Activated CD8-positive, alpha-beta memory T cell treated with anti-CD3 and anti-CD28 coated beads, Interleukin-2, amount 50 U/mL, for 24 hours (primary cell): Measurements from ENCODE around the gene VPS52.
"Not testable (repeated sequence)": the region's sequence is repeated elsewhere in the genome, so short reads cannot be mapped to it uniquely, and the experiment has no call there.

Source experiments
- DNase-seq: peaks from one replicate; pipeline ENCODE4 v3.0.0-alpha.2; 2020; ENCODE audit errors: extremely low read depth

VPS52 gene

DNA sequence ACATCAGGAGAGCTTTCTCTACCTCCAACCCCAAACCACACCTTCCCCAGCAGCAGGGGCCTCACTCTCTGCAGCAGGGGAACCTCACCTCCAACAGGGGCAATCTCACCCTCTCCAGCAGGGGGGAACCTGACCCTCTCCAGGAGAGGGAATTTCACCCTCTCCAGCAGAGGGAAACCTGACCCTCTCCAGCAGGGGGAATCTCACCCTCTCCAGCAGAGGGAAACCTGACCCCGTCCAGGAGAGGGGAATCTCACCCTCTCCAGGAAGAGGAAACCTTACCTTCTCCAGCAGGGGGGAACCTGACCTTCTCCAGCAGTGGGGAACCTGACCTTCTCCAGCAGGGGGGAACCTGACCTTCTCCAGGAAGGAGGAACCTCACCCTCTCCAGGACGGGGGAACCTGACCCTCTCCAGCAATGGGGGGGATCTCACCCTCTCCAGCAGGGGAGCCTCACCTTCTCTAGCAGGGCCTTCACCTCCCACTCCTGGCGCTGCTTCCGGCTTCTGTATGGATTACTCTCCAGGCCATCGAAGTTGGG lies 8.4 kb upstream of the VPS52 start:
- no peak for DNase-seq

DNA sequence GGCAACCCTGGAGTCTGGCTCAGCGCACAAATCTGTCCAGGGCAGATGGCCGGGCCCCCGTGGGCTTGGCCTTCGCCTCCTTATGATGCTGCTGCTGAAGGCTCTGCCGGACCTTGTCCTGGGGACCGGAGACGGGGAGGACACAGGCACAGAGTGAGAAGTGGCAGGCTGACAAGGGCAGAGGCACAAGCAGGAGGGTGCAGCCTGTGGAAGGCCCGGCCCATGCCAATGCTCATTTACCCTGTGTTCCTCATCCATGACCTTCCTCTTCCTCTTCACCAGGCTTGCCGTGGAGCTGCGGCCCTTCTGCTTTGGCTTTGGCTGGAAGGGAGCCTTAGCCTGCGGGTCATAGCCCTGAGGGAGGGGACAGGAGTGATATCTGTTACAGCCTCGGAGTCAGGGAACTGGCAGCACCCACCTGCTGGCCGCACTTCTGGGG lies 7.6 kb upstream of the VPS52 start:
- DNase-seq, result no peak

DNA sequence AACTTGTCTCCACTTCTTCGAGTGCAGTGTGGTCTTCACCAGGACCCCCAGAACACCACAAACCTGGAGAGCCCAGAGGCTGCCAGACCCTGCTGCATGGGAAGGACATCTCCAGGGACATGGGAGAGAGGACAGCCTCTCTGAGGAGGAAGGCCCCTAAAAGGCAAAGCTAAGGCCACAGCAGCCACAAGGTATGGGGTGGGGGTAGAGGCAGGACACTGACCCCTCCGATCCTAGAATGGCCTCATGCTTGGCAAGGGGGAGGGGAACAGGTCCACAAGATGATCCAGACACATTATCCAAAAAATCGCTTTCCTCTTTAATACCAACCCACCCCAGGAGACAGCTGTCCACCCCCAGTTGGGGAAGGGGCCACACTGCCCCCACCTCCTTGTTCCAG lies 7.1 kb upstream of the VPS52 start:
- no peak for DNase-seq

DNA sequence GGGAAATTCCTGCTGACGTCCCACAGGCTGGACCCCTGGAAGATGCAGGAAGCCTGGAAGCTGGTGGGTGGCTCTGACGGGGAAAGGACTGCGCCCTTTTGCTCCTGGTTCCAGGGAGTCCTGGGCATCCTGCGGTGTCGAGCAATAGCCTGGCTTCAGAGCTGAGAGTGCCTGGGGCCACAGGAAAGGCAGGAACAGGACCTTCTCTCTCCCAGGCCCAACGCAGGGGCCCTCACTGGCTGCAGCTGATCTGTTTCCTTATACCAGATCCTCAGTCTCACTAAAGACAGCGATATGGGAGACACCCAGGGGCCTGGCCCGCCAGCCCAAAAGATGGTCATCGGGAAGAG lies 6.7 kb upstream of the VPS52 start:
- DNase-seq, result no peak

DNA sequence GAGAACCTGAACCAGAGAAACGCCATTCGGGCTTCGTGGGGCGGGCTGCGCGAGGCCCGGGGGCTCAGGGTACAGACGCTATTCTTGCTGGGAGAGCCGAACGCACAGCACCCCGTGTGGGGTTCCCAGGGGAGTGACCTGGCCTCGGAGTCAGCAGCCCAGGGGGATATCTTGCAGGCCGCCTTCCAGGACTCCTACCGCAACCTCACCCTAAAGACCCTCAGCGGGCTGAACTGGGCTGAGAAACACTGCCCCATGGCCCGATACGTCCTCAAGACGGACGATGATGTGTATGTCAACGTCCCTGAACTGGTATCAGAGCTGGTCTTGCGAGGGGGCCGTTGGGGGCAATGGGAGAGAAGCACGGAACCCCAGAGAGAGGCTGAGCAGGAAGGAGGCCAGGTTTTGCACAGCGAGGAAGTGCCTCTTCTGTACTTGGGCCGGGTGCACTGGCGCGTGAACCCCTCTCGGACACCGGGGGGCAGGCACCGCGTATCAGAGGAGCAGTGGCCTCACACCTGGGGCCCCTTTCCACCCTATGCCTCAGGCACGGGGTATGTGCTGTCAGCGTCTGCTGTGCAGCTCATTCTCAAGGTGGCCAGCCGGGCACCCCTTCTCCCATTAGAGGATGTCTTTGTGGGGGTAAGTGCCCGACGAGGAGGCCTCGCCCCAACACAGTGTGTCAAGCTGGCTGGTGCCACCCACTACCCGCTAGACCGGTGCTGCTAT lies 6.2 kb upstream of the VPS52 start:
- no peak for DNase-seq

DNA sequence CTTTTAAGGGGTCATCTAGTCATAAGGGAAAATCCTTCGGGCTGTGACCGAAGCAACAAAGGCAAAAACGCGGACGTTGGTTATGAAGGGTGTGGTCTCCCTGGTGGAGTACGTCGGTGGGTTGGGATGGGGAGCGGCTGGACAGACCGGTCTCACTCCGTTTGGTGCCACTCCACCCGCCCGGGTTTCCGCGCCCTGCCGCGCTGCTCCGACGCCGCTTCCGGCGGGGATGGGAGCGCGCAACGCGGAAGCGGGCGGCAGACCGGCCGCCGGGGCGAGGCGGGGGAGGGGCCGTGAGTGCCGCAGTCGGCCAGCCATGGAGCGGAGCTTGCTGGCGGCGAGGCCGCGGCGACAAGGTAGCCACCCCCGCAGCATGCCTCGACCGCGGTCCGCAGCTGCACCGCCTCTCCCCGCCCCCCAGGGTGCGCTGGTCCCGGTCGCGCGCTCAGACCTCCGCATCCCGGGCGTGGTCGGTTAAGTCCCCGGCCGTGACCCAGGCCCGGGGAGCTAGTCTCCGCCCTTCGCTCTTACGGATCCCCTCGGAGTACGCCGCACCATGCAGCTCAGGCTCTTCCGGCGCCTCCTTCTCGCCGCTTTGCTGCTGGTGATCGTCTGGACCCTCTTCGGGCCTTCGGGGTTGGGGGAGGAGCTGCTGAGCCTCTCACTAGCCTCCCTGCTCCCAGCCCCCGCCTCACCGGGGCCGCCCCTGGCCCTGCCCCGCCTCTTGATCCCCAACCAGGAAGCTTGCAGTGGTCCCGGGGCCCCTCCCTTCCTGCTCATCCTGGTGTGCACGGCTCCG lies 5.4 kb upstream of the VPS52 start, which contains the start of gene B3GALT4:
B3GALT4 (plus strand) TSS at position 260 of the 799 bp plus-strand sequence; CDS start at position 557, 297 bp downstream.
- DNase-seq, result no peak

DNA sequence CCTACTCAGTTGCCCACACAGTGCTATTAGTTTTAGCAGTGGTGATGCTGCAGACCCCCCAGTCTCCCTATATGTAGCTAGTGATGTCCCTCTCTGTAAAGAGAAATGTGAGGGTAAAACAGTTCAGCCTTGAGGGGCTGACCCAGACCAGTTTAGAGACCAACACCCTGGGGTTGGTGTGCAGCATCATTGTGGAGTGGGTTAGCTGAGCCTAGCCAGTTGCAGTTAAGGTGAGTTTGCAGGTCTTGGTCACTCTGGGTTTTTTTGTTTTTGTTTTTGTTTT lies 4.8 kb upstream of the VPS52 start:
- DNase-seq, result no peak

DNA sequence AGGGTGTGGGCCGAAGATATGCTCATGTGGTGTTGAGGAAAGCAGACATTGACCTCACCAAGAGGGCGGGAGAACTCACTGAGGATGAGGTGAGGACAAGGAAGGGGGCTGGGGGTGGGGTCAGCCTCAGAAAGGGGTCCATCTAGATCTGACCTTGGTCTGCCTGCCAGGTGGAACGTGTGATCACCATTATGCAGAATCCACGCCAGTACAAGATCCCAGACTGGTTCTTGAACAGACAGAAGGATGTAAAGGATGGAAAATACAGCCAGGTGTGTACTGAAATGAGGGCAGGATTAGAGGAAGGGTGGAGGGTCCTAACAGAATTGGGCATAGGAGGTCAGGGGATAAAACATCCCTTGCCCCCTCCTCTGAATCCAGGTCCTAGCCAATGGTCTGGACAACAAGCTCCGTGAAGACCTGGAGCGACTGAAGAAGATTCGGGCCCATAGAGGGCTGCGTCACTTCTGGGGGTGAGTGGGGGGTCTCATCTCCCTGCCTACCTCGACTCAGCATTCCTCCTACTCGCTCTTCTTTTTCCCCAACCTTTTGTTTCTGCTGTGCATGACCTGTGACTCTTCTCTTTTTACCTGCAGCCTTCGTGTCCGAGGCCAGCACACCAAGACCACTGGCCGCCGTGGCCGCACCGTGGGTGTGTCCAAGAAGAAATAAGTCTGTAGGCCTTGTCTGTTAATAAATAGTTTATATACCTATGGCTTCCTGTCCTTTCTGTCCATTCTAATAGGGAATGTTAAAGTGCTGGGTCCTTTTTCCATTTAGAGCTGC lies 4.3 kb upstream of the VPS52 start:
- DNase-seq, result not testable (repeated sequence)

DNA sequence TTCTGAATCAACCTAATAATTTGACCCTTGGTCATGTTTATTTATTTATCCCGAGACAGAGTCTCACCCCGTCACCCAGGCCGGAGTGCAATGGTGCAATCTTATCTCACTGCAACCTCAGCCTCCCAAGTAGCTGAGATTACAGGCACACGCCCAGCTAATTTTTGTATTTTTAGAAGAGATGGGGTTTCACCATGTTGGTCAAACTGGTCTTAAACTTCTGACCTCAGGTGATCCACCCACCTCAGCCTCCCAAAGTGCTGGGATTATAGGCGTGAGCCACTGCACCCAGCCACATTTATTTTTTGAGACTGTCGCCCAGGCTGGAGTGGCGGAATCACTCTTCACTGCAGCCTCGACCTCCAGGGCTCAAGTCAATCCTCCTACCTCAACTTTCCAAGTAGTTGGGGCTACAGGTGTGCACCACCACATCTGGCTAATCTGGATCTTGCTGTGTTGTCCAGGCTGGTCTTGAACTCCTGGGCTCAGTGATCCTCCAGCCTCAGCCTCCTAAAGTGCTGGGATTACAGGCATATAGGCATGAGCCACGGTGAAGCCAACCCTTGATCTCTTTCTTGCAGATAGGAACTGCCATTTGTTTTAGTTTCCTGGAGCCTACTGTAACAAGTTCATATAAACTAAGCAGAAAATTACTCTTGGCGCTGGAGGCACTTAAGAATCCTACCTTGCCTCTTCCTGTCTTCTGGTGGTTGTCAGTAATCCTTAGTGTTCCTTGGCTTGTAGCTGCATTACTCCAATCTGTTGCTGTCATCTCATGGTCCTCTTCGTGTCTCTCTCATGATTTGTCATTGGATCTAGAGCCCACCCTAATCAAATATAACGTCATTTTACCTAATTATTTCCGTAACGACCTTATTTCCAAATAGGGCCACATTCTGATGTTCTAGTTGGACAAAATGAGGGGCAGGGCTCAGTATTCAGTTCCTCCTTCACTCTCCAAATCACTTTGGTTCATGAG lies 2.5 kb upstream of the VPS52 start:
- DNase-seq, result no peak

DNA sequence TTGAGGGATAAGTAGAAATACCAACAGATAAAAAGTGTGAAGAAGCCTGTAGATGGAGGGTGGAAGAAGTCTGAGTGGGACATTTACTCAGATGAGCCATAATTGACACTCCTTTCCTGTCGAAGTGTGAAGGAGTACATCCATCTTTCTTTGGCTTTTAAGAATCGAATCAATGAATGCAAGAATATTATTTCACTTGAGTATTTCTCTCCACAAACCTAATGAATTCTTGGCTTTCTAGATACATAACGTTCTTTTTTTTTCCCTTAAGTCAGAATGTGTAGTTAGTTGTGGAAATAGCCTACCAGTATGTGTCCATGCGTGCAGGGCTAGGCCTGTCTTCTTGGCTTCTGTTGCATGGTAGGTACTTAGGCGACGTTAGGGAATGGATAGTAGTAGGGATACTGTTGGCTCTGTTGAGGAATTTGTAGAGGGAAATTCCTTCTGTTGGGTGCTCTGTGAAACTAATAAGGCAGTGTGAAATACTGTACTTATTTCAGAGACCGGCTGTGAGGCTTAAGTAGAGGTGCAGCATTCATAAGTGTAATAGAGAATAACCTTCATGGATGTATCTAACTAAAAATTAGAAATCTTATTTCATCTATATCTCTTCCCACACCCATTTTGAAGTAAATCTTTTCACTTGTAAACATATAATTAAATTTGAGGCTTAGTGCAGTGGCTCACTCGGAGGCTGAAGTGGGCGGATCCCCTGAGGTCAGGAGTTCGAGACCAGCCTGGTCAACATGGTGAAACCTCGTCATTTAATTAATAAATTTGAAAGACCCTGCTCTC lies 1.6 kb upstream of the VPS52 start:
- no peak for DNase-seq

DNA sequence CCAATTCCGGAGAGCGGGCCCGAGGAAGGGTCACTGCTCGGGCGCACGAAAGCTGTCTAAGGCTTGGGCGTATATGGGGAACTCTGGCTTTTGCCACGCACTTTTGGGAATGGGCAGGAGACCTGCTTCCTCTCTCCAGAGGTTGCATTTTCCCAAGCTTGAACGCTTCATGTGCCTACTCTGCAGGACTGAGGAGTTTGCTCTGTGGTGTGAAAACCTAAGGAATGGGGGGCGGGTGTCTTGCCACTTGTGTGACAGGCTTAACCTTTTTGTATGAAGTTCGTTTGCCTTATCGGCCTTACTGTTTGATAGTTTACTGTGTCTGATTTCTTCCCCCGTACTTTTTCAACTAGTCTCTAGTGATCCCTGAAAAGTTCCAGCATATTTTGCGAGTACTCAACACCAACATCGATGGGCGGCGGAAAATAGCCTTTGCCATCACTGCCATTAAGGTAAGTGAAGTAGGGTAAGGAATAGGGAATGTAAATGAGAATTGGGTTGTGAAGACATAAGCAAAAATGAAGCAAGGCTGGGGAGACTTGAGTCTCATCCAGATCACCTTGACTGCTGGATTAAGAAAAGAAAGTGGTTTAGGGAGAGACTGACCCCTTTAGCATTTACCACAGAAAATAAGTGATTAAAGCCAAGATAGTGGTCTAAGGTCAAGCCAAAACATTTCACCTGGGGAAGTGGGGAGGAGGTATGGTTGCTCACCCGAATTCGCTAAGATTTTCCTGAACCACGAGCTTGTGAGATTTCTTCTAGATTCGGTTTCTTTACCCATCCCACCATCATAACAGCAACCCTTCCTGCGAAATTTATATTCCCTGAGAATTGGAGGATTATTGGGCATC lies 826 bp upstream of the VPS52 start:
- DNase-seq, result no peak

DNA sequence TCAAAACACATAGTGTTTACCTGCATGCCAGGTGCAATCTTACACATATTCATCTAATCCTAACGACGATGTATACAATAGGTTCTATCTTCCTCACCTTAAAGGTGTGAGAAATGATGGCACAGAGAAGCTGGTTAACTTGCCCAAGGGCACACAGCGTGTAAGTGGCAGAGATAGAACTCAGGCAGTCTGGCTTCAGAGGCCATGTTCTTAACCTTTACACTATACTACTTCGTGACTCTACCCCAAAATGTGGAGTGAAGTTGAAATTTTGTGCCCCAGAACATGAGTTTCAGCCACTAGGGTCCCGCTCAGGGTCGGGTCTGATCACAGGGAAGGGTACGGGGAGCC lies 584 bp downstream of the VPS52 start:
- no peak for DNase-seq

DNA sequence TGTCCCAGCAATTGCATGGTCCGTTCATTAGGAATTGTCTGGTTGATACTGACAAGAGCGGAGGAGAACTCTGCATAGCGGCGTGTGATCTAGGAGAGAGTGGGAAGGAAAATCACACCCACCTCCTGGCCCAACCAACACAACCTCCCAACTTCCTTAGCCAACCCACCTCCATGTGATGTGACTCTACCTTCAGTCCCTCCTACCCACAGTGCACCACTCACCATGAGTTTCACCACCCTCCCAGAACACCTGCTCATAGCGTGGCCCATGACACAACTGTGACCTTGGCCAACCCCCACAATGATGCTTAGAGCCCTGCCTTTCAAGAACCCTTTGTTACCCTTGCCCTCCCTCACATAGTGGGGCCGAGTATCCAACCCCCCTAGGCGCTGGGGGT lies 7.7 kb downstream of the VPS52 start:
- DNase-seq, result no peak

DNA sequence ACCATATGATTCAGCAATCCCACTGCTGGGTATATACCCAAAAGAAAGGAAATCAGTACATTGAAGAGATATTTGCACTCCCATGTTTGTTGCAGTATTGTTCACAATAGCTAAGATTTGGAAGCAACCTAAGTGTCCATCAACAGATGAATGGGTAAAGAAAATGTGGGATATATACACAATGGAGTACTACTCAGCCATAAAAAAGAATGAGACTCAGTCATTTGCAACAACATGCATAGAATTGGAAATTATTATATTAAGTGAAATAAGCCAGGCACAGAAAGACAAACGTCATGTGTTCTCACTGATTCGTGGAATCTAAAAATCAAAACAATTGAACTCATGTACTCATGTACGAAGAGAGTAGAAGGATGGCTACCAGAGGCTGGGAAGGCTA lies 9.2 kb downstream of the VPS52 start:
- DNase-seq, result not testable (repeated sequence)

DNA sequence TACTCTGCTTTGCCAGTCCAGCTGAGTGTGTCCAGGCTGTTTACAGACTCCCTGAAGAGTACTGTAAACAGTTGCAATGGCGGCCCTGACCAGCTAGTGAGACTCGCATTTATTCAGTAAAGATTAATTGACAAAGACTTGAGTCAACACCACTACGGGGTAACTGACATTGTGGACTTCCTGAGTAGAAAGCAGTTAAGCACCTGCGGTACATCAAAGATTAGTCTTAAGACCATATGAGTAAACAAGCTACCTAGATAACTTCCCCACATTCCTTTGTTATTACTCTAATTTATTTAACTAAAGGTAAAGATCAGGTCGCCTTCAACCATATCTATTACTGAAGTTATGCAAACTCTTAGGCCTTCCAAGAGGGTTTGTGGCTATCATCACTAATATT lies 12.6 kb downstream of the VPS52 start:
- no peak for DNase-seq

DNA sequence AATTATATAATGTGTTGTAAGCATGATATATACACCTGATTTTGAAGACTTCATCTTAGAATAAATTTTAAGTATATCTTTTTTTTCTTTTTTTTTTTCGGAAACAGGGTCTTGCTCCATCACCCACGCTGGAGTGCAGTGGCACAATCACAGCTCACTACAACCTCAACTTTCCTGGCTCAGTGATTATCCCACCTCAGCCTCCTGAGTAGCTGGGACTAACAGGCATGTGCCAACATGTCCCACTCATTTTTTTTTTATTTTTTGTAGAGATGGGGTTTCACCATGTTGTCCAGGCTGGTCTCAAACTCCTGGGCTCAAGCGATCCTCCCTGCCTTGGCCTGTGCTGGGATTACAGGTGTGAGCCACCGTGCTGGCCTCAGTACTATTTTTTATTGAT lies 17.1 kb downstream of the VPS52 start:
- no peak for DNase-seq

DNA sequence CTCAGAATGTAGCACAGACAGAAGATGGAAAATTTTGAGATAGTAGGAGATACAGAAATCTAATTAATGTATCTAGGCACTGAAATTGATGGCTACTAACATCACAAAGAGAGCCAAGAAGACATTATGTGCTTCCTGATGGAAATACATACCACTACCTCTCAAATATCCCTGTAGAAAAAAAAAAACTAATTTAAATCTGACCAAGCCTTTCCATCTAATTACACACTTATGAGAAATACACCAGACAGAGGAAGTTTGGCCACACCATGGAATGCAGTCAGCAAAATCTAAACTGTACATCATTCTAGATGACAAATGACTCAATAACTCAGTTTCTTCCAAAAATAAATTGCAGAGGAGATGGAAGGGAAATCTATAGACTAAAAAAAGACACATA lies 18.9 kb downstream of the VPS52 start:
- DNase-seq, result no peak

DNA sequence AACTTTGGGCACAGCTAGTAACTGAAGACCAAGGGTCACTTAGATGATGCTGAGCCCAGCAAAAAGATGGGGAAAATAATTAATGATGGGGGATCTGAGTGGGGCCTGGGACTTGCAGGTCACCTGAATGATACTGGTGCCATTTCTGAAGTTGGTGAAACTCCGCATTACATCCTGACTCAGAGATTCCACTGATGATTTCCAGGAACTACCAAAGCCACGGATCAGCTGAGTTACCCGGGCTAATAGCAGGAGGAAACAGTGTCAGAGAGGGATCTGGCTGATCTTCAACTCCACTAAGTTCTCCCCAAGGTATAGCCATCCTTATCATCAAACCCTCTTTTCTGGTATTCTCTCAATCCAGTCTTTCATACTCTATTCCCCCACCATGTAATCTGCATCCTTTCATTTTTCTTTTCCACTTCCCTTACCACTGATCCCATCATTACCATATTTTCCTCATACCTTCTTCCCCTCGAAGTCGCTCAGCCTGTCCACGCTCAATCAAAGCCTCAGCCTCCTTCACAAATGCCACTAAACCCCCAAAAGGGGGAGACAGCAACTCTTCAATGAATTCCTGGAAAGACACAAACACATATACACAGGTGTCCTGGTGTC lies 20.2 kb downstream of the VPS52 start:
- DNase-seq, result no peak

DNA sequence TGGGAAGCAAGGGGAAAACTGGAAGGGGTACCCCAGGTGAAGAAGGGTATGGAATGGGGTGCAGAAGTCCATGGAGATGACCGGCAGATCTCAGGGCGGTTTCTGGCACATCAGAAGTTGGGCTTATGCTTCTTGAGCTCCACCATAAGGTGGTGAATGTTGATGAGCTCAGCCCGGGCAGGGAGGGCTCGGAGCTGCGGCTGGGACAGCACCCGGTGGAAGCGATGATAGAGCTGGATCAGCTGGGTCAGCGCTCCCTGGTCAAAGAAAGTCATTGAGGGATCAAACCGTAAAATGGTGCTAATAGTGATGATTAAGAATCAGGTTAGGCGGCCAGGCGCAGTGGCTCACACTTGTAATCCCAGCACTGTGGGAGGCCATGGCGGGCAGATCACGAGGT lies 20.9 kb downstream of the VPS52 start:
- no peak for DNase-seq
